ENCODE measurements around the gene HSPBAP1. TPM values are rescaled to one million over a fixed set of nuclear protein-coding genes. Genes with fewer than 3 reads are reported as not detected.

Gene HSPBAP1
- total and polyA plus RNA-seq, 2 of the 13 experiments (the other 11 are each of a cell fraction or from before 2014, with no cell fraction given): 4.2 to 5.1 TPM

DNA sequence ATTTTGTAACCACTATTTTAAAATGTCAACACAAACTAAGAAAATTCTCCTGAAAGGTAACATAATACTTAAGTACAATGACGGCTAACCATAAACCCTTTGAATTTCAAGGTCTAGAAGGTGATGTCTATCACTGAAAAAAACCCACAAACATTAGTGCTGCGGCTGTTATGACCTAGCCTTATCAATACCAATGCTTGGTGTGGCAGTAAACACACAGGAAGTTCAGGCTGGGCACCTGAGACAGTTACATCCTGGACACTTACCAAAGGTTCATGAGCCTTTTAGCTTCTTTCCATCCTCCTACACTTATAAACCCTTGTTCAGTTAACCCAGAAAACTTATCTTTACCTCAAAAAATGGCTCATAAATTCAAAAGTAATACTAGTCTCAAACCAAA is 5.8 kb downstream of the HSPBAP1 start (continued):
- TF ChIP-seq ZNF276 (CRISPR knock-in tag; IDR thresholded peaks at IDR 0.05; ENCODE audit: low read depth) (no peak), CAMTA2 (CRISPR knock-in tag; IDR thresholded peaks at IDR 0.05; ENCODE audit: borderline replicate concordance) (no peak), MLX (CRISPR knock-in tag; IDR thresholded peaks at IDR 0.05) (no peak), ZBED4 (CRISPR knock-in tag; IDR thresholded peaks at IDR 0.05; ENCODE audit: borderline replicate concordance) (no peak)
- TF ChIP-seq, protein P1, sequence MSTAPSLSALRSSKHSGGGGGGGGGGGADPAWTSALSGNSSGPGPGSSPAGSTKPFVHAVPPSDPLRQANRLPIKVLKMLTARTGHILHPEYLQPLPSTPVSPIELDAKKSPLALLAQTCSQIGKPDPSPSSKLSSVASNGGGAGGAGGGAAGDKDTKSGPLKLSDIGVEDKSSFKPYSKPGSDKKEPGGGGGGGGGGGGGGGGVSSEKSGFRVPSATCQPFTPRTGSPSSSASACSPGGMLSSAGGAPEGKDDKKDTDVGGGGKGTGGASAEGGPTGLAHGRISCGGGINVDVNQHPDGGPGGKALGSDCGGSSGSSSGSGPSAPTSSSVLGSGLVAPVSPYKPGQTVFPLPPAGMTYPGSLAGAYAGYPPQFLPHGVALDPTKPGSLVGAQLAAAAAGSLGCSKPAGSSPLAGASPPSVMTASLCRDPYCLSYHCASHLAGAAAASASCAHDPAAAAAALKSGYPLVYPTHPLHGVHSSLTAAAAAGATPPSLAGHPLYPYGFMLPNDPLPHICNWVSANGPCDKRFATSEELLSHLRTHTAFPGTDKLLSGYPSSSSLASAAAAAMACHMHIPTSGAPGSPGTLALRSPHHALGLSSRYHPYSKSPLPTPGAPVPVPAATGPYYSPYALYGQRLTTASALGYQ (CRISPR knock-in tag; IDR thresholded peaks at IDR 0.05): no peak

Data from HepG2 (cell line).